ENCODE data around the gene KPRP. TPM values are rescaled to one million over a fixed set of nuclear protein-coding genes. Genes with fewer than 3 reads are reported as not detected.

Gene KPRP
- total and polyA plus RNA-seq, 11 donors, result not detected

GRCh38 chr1:152743371-152744145 lies 14.3 kb upstream of the KPRP start:
- ATAC-seq, result no peak
- no peak overlapping the region for H3K4me3 ChIP-seq
- 57 to 66% (median 63%) methylated on average over 2 of the region's 2 CpGs for WGBS, 4 donors

GRCh38 chr1:152745289-152745704 lies 12.5 kb upstream of the KPRP start:
- no peak overlapping the region for H3K4me3 ChIP-seq
- DNase-seq (no peak), ATAC-seq (no peak)
- no peak overlapping the region for H3K27ac ChIP-seq
- H3K27me3 ChIP-seq, result peaks cover 0 to 7% (median 0%) of the 10 kb centered on the region in 9 donors
- H3K4me1 ChIP-seq, result no peaks in the 10 kb centered on the region
- H3K9me3 ChIP-seq, result no peaks in the 10 kb centered on the region
- 83 to 87% (median 83%) methylated on average over 4 of the region's 4 CpGs for WGBS, 4 donors
- intact Hi-C loops (cut with DNase I), result no loop called here
- TF ChIP-seq CTCF (IDR thresholded peaks at IDR 0.05), result no peak
- TF ChIP-seq POLR2A (IDR thresholded peaks at IDR 0.05), result no peak
- H3K36me3 ChIP-seq, result no peaks in the 10 kb centered on the region

More at GRCh38 chr1:152743371-152744145, 14.3 kb upstream of the KPRP start:
- Histone ChIP-seq H3K27ac (no peak overlapping the region), H3K9me3 (no peaks in the 10 kb centered on the region), H3K27me3 (peaks cover 0 to 7% (median 0%) of the 10 kb centered on the region in 9 donors), H3K4me1 (no peaks in the 10 kb centered on the region), H3K36me3 (no peaks in the 10 kb centered on the region)
- TF ChIP-seq CTCF (IDR thresholded peaks at IDR 0.05) (no peak), POLR2A (IDR thresholded peaks at IDR 0.05) (no peak)
- no peak for DNase-seq
- intact Hi-C loops (cut with DNase I), result no loop called here

DNA sequence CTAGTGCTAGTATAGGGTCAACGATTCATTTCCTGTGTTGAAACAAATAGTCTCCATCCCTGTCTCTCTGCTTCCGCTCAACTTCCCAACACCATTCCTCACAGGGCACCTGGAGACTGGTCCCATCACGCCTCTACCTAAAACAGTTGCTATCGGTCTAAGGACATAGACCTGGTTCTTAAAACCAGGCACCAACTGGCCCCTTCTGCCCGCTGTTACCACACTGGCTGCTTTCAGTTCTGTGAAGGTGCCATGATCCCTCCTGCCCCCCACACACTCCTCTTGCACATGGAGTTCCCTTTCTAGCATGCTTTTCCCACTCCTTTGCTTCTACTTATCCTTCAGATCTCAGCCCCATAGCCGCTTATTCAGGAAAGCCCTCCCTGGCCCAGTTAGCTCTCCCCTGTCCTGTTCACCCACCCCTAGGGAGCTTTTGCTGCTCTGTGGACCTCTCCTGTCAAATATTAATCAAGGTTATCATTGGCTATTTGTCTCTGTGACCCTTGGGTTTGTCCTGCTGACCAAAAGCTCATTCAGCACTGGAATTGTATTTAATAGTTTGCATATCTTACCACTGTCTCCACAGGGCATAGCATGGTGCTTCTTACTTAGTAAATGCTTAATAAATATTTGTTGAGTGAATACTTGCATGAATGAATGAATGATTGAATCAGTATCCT lies 11.9 kb upstream of the KPRP start:
- no peak for ATAC-seq
- no peak overlapping the region for H3K4me3 ChIP-seq
- DNase-seq, result no peak
- H3K27ac ChIP-seq, result no peak overlapping the region
- TF ChIP-seq POLR2A (IDR thresholded peaks at IDR 0.05) (no peak), CTCF (IDR thresholded peaks at IDR 0.05) (no peak)
- 77 to 84% (median 81%) methylated on average over 6 of the region's 6 CpGs for WGBS, 4 donors
- no peaks in the 10 kb centered on the region for H3K4me1 ChIP-seq
- H3K27me3 ChIP-seq, result peaks cover 0 to 12% (median 0%) of the 10 kb centered on the region in 9 donors
- intact Hi-C loops (cut with DNase I), result no loop called here
- no peaks in the 10 kb centered on the region for H3K36me3 ChIP-seq
- H3K9me3 ChIP-seq, result no peaks in the 10 kb centered on the region

GRCh38 chr1:152747831-152748230 lies 10.0 kb upstream of the KPRP start:
- intact Hi-C loops (cut with DNase I), result no loop called here
- H3K4me1 ChIP-seq, result no peaks in the 10 kb centered on the region
- H3K27me3 ChIP-seq, result peaks cover 0 to 16% (median 4%) of the 10 kb centered on the region in 9 donors
- TF ChIP-seq CTCF (IDR thresholded peaks at IDR 0.05) (no peak), POLR2A (IDR thresholded peaks at IDR 0.05) (no peak)
- 36 to 46% (median 40%) methylated on average over 1 of the region's 1 CpG for WGBS, 4 donors
- no peak overlapping the region for H3K27ac ChIP-seq
- no peak overlapping the region for H3K4me3 ChIP-seq
- no peak for DNase-seq
- ATAC-seq, result no peak
- no peaks in the 10 kb centered on the region for H3K36me3 ChIP-seq
- no peaks in the 10 kb centered on the region for H3K9me3 ChIP-seq

All from heart left ventricle (tissue), 16 donors.